MM.1S (cell line): ENCODE results near the gene TMEM132D.

ENCODE experiments used
- DNase-seq: peaks from one replicate; pipeline ENCODE4 v3.0.0-alpha.2; 2015
- H2AFZ ChIP-seq: fragments of 300-600 bp; sonication (generic); 2 replicates; pipeline ENCODE4 v1.6.0; 2016; ENCODE audit warnings: antibody characterized with exemption, low read length
- H3F3A ChIP-seq: fragments of 300-600 bp; sonication (generic); 2 replicates; pipeline ENCODE4 v1.6.1; 2016; ENCODE audit warnings: mild to moderate bottlenecking, antibody characterized with exemption, low read length, moderate library complexity, mixed read lengths; ENCODE audit not compliant: insufficient read depth
- H3K27ac ChIP-seq: fragments of 300-600 bp; sonication (generic); 2 replicates; pipeline ENCODE4 v1.5.1; 2016; ENCODE audit warnings: mild to moderate bottlenecking, low read length
- H3K27me3 ChIP-seq: fragments of 300-600 bp; sonication (generic); replicated peaks from 2 replicates; pipeline ENCODE4 v1.6.0; 2016; ENCODE audit warnings: low read length; ENCODE audit not compliant: insufficient read depth
- H3K36me3 ChIP-seq: fragments of 300-600 bp; sonication (generic); replicated peaks from 2 replicates; pipeline ENCODE4 v1.6.1; 2016; ENCODE audit warnings: mild to moderate bottlenecking, low read length, mixed read lengths; ENCODE audit not compliant: insufficient read depth
- H3K4me1 ChIP-seq: fragments of 300-600 bp; sonication (generic); 2 replicates; pipeline ENCODE4 v1.6.1; 2016; ENCODE audit warnings: low read length, mixed read lengths
- H3K4me2 ChIP-seq: fragments of 300-600 bp; sonication (generic); 2 replicates; pipeline ENCODE4 v1.6.0; 2016; ENCODE audit warnings: low read depth, low read length
- H3K4me3 ChIP-seq: fragments of 300-600 bp; sonication (generic); 2 replicates; pipeline ENCODE4 v1.5.1; 2016; ENCODE audit warnings: low read length, mixed read lengths
- H3K79me2 ChIP-seq: fragments of 300-600 bp; sonication (generic); 2 replicates; pipeline ENCODE4 v1.6.1; 2016; ENCODE audit warnings: mixed run types, low read length, mixed read lengths
- H3K9ac ChIP-seq: fragments of 300-600 bp; sonication (generic); 2 replicates; pipeline ENCODE4 v1.6.1; 2016; ENCODE audit warnings: low read length, mixed read lengths
- H3K9me2 ChIP-seq: fragments of 300-600 bp; sonication (generic); replicated peaks from 2 replicates; pipeline ENCODE4 v1.6.1; 2016; ENCODE audit warnings: mild to moderate bottlenecking, low read length, mixed read lengths; ENCODE audit not compliant: insufficient read depth
- H3K9me3 ChIP-seq: fragments of 300-600 bp; sonication (generic); replicated peaks from 2 replicates; pipeline ENCODE4 v1.6.1; 2016; ENCODE audit warnings: mild to moderate bottlenecking, low read length, mixed read lengths; ENCODE audit not compliant: insufficient read depth
- H4K20me1 ChIP-seq: fragments of 300-600 bp; sonication (generic); 2 replicates; pipeline ENCODE4 v1.6.1; 2016; ENCODE audit warnings: mild to moderate bottlenecking, low read length, moderate library complexity, mixed read lengths; ENCODE audit not compliant: insufficient read depth
- CTCF ChIP-seq: fragments of 300-600 bp; sonication (generic); IDR thresholded peaks from 2 replicates; pipeline ENCODE4 v1.5.1; 2016; ENCODE audit warnings: antibody characterized with exemption, low read length, mixed read lengths
- EZH2 ChIP-seq: fragments of 300-600 bp; sonication (generic); optimal IDR thresholded peaks from 2 replicates; pipeline ENCODE3; 2017; ENCODE audit warnings: low read depth, mild to moderate bottlenecking, antibody characterized with exemption, low read length, mixed read lengths
- EZH2phosphoT487 ChIP-seq: fragments of 300-600 bp; sonication (generic); IDR thresholded peaks from 2 replicates; pipeline ENCODE4 v1.6.1; 2018; ENCODE audit warnings: antibody characterized with exemption, low read length

The TMEM132D gene

GRCh38 chr12:129579879-129580278 is 323.9 kb downstream of the TMEM132D start:
- Histone ChIP-seq H2AFZ (no peak overlapping the region), H4K20me1 (no peaks in the 10 kb centered on the region), H3K4me3 (no peak overlapping the region), H3K9ac (no peak overlapping the region), H3K36me3 (no peaks in the 10 kb centered on the region), H3K4me1 (no peaks in the 10 kb centered on the region), H3K27me3 (no peaks in the 10 kb centered on the region), H3F3A (no peaks in the 10 kb centered on the region), H3K27ac (no peak overlapping the region), H3K79me2 (no peaks in the 10 kb centered on the region), H3K4me2 (no peak overlapping the region), H3K9me2 (no peaks in the 10 kb centered on the region), H3K9me3 (no peaks in the 10 kb centered on the region)
- TF ChIP-seq CTCF, result no peak
- no peak for TF ChIP-seq EZH2
- TF ChIP-seq EZH2phosphoT487, result no peak
- no peak for DNase-seq

DNA sequence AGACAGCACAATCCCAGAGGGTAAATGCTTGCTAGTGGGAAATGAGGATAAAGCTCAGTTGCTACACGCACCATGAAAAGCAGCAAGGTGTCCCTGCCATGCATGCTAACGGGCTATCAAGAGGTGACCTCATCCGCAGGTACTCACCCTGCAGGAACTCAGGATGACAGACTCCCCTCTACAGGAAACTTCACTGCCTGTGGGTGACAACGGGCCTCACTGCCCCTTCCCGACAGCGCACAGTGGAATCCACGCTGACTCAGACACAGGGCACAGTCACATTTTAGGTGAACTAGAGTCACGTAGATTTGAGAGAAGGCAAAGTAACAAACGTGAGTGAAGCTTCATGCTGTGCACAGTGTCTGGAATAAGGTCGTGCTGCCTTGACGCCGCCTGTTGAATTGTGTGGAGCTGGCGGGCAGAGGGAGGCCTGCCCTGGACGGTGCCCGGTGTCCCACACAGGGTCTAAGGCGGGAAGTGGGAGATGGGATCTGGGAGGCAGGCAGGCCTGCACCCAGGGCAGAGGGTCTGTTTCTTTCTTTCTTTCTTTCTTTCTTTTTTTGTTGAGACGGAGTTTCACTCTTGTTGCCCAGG is 331.8 kb downstream of the TMEM132D start:
- no peaks in the 10 kb centered on the region for H4K20me1 ChIP-seq
- H3K27ac ChIP-seq, result no peak overlapping the region
- no peaks in the 10 kb centered on the region for H3K36me3 ChIP-seq
- no peak for DNase-seq
- H3F3A ChIP-seq, result no peaks in the 10 kb centered on the region
- no peaks in the 10 kb centered on the region for H3K4me1 ChIP-seq
- H3K9me2 ChIP-seq, result no peaks in the 10 kb centered on the region
- H3K4me3 ChIP-seq, result no peak overlapping the region
- H3K27me3 ChIP-seq, result no peaks in the 10 kb centered on the region
- no peaks in the 10 kb centered on the region for H3K9me3 ChIP-seq
- H3K4me2 ChIP-seq, result no peak overlapping the region
- no peak overlapping the region for H2AFZ ChIP-seq
- no peak overlapping the region for H3K9ac ChIP-seq
- TF ChIP-seq CTCF (no peak), EZH2phosphoT487 (no peak), EZH2 (no peak)
- no peaks in the 10 kb centered on the region for H3K79me2 ChIP-seq

DNA sequence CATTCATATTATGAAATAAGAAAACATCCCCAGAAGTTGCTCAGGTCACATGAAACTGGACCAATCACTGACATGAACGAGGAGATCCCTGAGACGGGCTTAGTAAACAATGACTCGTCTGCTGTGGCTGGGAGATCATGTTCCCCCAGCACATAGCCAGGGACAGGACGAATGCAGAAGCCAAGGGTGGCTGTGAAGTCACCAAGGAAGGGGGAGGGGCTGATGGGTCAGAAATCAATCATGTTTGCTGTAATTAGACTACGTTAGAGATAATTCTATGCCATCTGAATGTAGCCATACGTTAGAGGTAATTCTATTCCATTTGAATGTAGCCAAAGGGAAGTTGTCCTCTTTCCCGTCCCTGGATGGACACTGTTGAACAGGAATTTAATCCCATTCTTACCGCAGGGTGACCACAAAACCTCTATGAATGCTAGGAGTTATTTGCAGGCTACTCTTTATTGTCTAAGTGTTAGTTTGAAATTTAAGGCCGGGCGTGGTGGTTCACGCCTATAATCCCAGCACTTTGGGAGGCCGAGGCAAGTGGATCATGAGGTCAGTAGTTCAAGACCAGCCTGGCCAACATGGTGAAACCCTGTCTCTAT is 332.9 kb downstream of the TMEM132D start:
- Histone ChIP-seq H3K79me2 (no peaks in the 10 kb centered on the region), H3K27me3 (no peaks in the 10 kb centered on the region), H3K9me2 (no peaks in the 10 kb centered on the region), H3K27ac (no peak overlapping the region), H3K9ac (no peak overlapping the region), H4K20me1 (no peaks in the 10 kb centered on the region), H3K36me3 (no peaks in the 10 kb centered on the region), H2AFZ (no peak overlapping the region), H3K4me1 (no peaks in the 10 kb centered on the region), H3F3A (no peaks in the 10 kb centered on the region), H3K4me2 (no peak overlapping the region), H3K9me3 (no peaks in the 10 kb centered on the region), H3K4me3 (no peak overlapping the region)
- no peak for DNase-seq
- TF ChIP-seq EZH2phosphoT487 (no peak), EZH2 (no peak), CTCF (no peak)
